A549 (cell line): ENCODE data around the gene COL28A1. TPM values are rescaled to one million over a fixed set of nuclear protein-coding genes. Genes with fewer than 3 reads are reported as not detected.

Experiments
- ATAC-seq, 2 experiments: fragments of 200-7000 bp in 1 of 2; fragments of >200 bp in 1 of 2; cut with Nextera tagmentation in 1 of 2; cut with Tn5 transposase in 1 of 2; 3 replicates each; pipeline versions ENCODE4 v1.8.0 to v1.9.1; 2018 to 2020; ENCODE audit warnings: mild to moderate bottlenecking in 1 of 2, moderate library complexity in 1 of 2
- CTCF ChIA-PET: fragments of 300-600 bp; sonication (Branson Sonifier 250); formaldehyde crosslinking; extraction: SDS; loops from one replicate; lab custom pipeline; 2021; ENCODE audit warnings: antibody characterized with exemption, inconsistent platforms; lab: Yijun Ruan, JAX
- POLR2A ChIA-PET: fragments of 350-600 bp; formaldehyde crosslinking; extraction: SDS; loops from one replicate; lab custom pipeline; 2021; ENCODE audit warnings: antibody characterized with exemption, inconsistent platforms; lab: Yijun Ruan, JAX
- DNase-seq, 2 experiments: peaks; one replicate each; pipeline versions ENCODE4 v3.0.0 to v3.0.0-alpha.2; 2011 to 2016; ENCODE audit warnings: low read depth in 1 of 2, low spot score in 1 of 2
- FAIRE-seq: peaks from 2 replicates; lab custom pipeline; 2011; peaks lifted over from hg19 to GRCh38; lab: Jason Lieb, UNC
- H3K27ac ChIP-seq, 2 experiments: fragments of >200 bp; sonication (Bioruptor Twin); formaldehyde crosslinking; 3 replicates each; pipeline ENCODE4 v1.5.1; 2016 to 2017
- H3K4me1 ChIP-seq: fragments of >200 bp; sonication (Bioruptor Twin); formaldehyde crosslinking; 3 replicates; pipeline ENCODE4 v1.6.1; 2016
- H3K4me2 ChIP-seq: fragments of >200 bp; sonication (Bioruptor Twin); formaldehyde crosslinking; 3 replicates; pipeline ENCODE4 v1.6.1; 2016
- H3K4me3 ChIP-seq: fragments of >200 bp; sonication (Bioruptor Twin); formaldehyde crosslinking; 3 replicates; pipeline ENCODE4 v1.5.1; 2016
- H3K9me3 ChIP-seq: fragments of >200 bp; sonication (Bioruptor Twin); formaldehyde crosslinking; 3 replicates; pipeline ENCODE4 v1.6.1; 2016
- ATOH8 ChIP-seq: fragments of 250-450 bp; sonication (Bioruptor Pico); IDR thresholded peaks from 2 replicates; pipeline ENCODE4 v1.5.0; 2020; ENCODE audit warnings: low read depth, mild to moderate bottlenecking, moderate library complexity
- CBX8 ChIP-seq: fragments of 200-600 bp; sonication (generic); IDR thresholded peaks from 2 replicates; pipeline ENCODE4 v1.6.1; 2016
- CHD2 ChIP-seq: fragments of 150-350 bp; IDR thresholded peaks from 2 replicates; pipeline ENCODE4 v1.6.1; 2014; ENCODE audit warnings: low read length; ENCODE audit not compliant: partially characterized antibody
- ELK1 ChIP-seq: fragments of 150-350 bp; IDR thresholded peaks from 2 replicates; pipeline ENCODE4 v1.6.1; 2014; ENCODE audit warnings: low read depth, mild to moderate bottlenecking, low read length
- EP300 ChIP-seq, 2 experiments: fragments of >200 bp; sonication (Bioruptor Twin); formaldehyde crosslinking; IDR thresholded peaks; 2 replicates in 1 of 2; 3 replicates in 1 of 2; pipeline ENCODE4 v1.6.1; 2016 to 2017
- GATA3 ChIP-seq: IDR thresholded peaks from 2 replicates; pipeline ENCODE4 v1.6.1; 2012; ENCODE audit warnings: borderline replicate concordance
- HDAC2 ChIP-seq: fragments of 200-600 bp; sonication (generic); IDR thresholded peaks from 2 replicates; pipeline ENCODE4 v1.6.1; 2016
- HOXA7 ChIP-seq: fragments of 250-450 bp; sonication (Bioruptor Pico); IDR thresholded peaks from 2 replicates; pipeline ENCODE4 v1.5.0; 2020; ENCODE audit warnings: mild to moderate bottlenecking, moderate library complexity
- HOXB13 ChIP-seq: fragments of 250-450 bp; sonication (Bioruptor Pico); IDR thresholded peaks from 2 replicates; pipeline ENCODE4 v1.5.0; 2020; ENCODE audit warnings: low read depth, mild to moderate bottlenecking, moderate library complexity
- JUN ChIP-seq, 2 experiments: fragments of >200 bp; sonication (Bioruptor Twin); formaldehyde crosslinking; IDR thresholded peaks; 2 replicates in 1 of 2; 3 replicates in 1 of 2; pipeline ENCODE4 v1.6.1; 2016 to 2017
- KDM1A ChIP-seq: fragments of 200-600 bp; sonication (generic); IDR thresholded peaks from 2 replicates; pipeline ENCODE4 v1.6.1; 2016; ENCODE audit warnings: low read depth, mild to moderate bottlenecking
- KDM5A ChIP-seq: fragments of 200-600 bp; sonication (generic); IDR thresholded peaks from 2 replicates; pipeline ENCODE4 v1.6.1; 2016; ENCODE audit warnings: antibody characterized with exemption, mild to moderate bottlenecking
- MAFK ChIP-seq: fragments of 450-650 bp; IDR thresholded peaks from 2 replicates; pipeline ENCODE4 v1.6.1; 2014; ENCODE audit not compliant: partially characterized antibody
- MAZ ChIP-seq: fragments of 150-350 bp; IDR thresholded peaks from 2 replicates; pipeline ENCODE4 v1.6.1; 2014; ENCODE audit warnings: antibody characterized with exemption, low read depth, low read length, borderline replicate concordance
- POLR2AphosphoS2 ChIP-seq: conservative IDR thresholded peaks from 2 replicates; pipeline ENCODE4 v1.6.1; 2012; ENCODE audit warnings: low read length, improper control_type of control experiment, inconsistent platforms
- SMC3 ChIP-seq: fragments of >200 bp; sonication (Bioruptor Twin); formaldehyde crosslinking; IDR thresholded peaks from 3 replicates; pipeline ENCODE4 v1.6.1; 2018; ENCODE audit warnings: inconsistent platforms
- ZNF302 ChIP-seq: fragments of 250-450 bp; sonication (Bioruptor Pico); IDR thresholded peaks from 2 replicates; pipeline ENCODE4 v1.9.0; 2021; ENCODE audit warnings: inconsistent platforms, mild to moderate bottlenecking, moderate library complexity
- ZSCAN20 ChIP-seq: fragments of 250-450 bp; sonication (Bioruptor Pico); IDR thresholded peaks from 2 replicates; pipeline ENCODE4 v1.8.0; 2022; ENCODE audit warnings: mild to moderate bottlenecking, moderate library complexity
- WGBS: methylation state at CpG from one replicate; pipeline ENCODE4 v1.1.6; 2017; ENCODE audit errors: missing lambda C conversion rate; 5-methylcytosine and 5-hydroxymethylcytosine counted together
- polyA plus RNA-seq, 4 experiments: library from polyadenylated mRNA; depleted of rRNA in 3 of 4; stranded (reverse); fragments of >200 nt; fragmentation: RNase III in 1 of 4; extraction: RNeasy Plus Mini Kit Qiagen cat#74134 plus additional on column Dnase treatment in 1 of 4; gene quantifications; 2 replicates in 3 of 4; 3 replicates in 1 of 4; pipeline ENCODE4 v1.2.3, GENCODE V29; 2011 to 2017
- TF ChIP-seq, protein P1 (sequence below): fragments of 450-650 bp; IDR thresholded peaks from 2 replicates; pipeline ENCODE4 v1.6.1; 2014; ENCODE audit warnings: antibody characterized with exemption
- TF ChIP-seq, protein P2 (sequence below): IDR thresholded peaks from 2 replicates; pipeline ENCODE4 v1.6.1; 2012

COL28A1 gene
- polyA plus RNA-seq, 2 of the 4 experiments (the other 2 are of a cell fraction): 0.08 to 0.17 TPM

DNA sequence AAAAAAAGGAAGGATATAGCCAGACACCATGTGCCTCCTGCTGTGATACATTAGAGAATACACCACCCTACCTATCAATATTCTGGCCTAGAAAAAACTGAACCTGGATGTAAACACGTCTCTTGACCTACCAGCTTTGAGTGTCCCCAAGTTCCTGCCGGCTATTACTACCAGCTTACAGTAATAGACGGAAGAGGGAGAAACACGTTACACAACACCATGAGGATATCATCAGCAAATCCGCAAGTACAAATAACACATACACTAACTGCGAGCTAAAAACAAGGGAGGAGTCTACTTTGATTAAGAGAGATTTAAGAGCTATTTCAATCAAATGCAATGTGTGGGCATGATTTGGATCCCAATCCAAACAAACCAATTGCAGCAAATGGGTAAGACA is 113.0 kb downstream of the COL28A1 start:
- H3K4me1 ChIP-seq: no peaks in the 10 kb centered on the region
- H3K4me2 ChIP-seq: no peak overlapping the region
- no peak overlapping the region for H3K27ac ChIP-seq
- ATAC-seq: no peak
- no peak overlapping the region for H3K4me3 ChIP-seq
- no peak for DNase-seq
- POLR2A ChIA-PET: no interaction called here
- TF ChIP-seq, protein P1, sequence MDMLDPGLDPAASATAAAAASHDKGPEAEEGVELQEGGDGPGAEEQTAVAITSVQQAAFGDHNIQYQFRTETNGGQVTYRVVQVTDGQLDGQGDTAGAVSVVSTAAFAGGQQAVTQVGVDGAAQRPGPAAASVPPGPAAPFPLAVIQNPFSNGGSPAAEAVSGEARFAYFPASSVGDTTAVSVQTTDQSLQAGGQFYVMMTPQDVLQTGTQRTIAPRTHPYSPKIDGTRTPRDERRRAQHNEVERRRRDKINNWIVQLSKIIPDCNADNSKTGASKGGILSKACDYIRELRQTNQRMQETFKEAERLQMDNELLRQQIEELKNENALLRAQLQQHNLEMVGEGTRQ: no peak
- TF ChIP-seq JUN (IDR thresholded peaks at IDR 0.05): no peak
- TF ChIP-seq EP300 (IDR thresholded peaks at IDR 0.05): no peak
- no peak for TF ChIP-seq SMC3
- TF ChIP-seq HOXA7 (CRISPR knock-in tag): no peak
- no peak for TF ChIP-seq HDAC2
- TF ChIP-seq CHD2: no peak
- no peak for TF ChIP-seq KDM5A
- no peak for TF ChIP-seq POLR2AphosphoS2
- no peak for TF ChIP-seq ZNF302 (CRISPR knock-in tag)
- TF ChIP-seq, all 56 proteins: peak for 0
- no peaks in the 10 kb centered on the region for H3K9me3 ChIP-seq
- CTCF ChIA-PET: interaction anchor here (0.6 to 9.5 kb wide), 12 partner anchors 14 to 794 kb away, joined by 3 to 141 read pairs (median 4); partner anchors contain the start of genes C1GALT1 and COL28A1
- FAIRE-seq: no peak
- 84% methylated on average over 6 of the region's 6 CpGs for WGBS

DNA sequence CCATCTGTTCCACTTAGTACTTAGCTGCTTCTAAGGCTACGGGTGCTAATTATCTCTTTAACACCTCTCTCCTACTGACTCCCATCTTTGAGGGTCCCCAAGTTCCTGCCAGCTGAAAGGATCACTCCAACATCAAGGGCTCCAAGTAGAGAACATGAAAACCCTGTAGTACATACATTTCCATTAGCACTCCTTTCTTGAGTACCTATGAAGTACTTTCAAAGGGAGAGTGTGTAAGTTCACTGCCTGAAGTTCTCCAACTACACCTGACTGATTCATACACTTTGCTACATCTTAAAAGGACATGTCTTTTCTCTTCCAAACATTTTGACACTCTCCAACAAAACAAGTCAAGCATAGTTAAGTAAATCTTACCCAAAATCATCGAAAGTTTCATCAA is 113.8 kb downstream of the COL28A1 start:
- CTCF ChIA-PET: interaction anchor here (2.1 to 9.5 kb wide), 4 partner anchors 120 to 319 kb away, joined by 4 to 141 read pairs (median 22); partner anchors contain the start of gene C1GALT1
- FAIRE-seq: no peak
- Histone ChIP-seq H3K4me2 (no peak overlapping the region), H3K4me1 (no peaks in the 10 kb centered on the region), H3K9me3 (no peaks in the 10 kb centered on the region), H3K4me3 (no peak overlapping the region), H3K27ac (no peak overlapping the region)
- ATAC-seq: no peak
- DNase-seq: no peak
- POLR2A ChIA-PET: no interaction called here
- TF ChIP-seq ATOH8 (CRISPR knock-in tag): no peak
- no peak for TF ChIP-seq CBX8
- TF ChIP-seq ELK1: no peak
- TF ChIP-seq, protein P2, sequence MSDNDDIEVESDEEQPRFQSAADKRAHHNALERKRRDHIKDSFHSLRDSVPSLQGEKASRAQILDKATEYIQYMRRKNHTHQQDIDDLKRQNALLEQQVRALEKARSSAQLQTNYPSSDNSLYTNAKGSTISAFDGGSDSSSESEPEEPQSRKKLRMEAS: no peak
- TF ChIP-seq KDM1A: no peak
- no peak for TF ChIP-seq HOXB13 (CRISPR knock-in tag)
- TF ChIP-seq GATA3: no peak
- no peak for TF ChIP-seq SMC3
- no peak for TF ChIP-seq MAZ
- no peak for TF ChIP-seq ZSCAN20 (CRISPR knock-in tag)
- 57% methylated on average over 2 of the region's 2 CpGs for WGBS

GRCh38 chr7:7418997-7419396 is 116.7 kb downstream of the COL28A1 start:
- DNase-seq: no peak
- WGBS: 83% methylated on average over 2 of the region's 2 CpGs
- no peaks in the 10 kb centered on the region for H3K4me1 ChIP-seq
- no peak overlapping the region for H3K4me2 ChIP-seq
- H3K4me3 ChIP-seq: no peak overlapping the region
- no peak for ATAC-seq
- no peak for TF ChIP-seq ATOH8 (CRISPR knock-in tag)
- TF ChIP-seq MAFK: peak; percentile 53
- no peaks in the 10 kb centered on the region for H3K9me3 ChIP-seq
- CTCF ChIA-PET: no interaction called here
- FAIRE-seq: no peak
- POLR2A ChIA-PET: no interaction called here
- no peak overlapping the region for H3K27ac ChIP-seq
